Measurements from ENCODE around the gene ITIH3.

GRCh38 chr3:52847726-52848125 lies 53.1 kb downstream of the ITIH3 start:
- TF ChIP-seq, protein P1, sequence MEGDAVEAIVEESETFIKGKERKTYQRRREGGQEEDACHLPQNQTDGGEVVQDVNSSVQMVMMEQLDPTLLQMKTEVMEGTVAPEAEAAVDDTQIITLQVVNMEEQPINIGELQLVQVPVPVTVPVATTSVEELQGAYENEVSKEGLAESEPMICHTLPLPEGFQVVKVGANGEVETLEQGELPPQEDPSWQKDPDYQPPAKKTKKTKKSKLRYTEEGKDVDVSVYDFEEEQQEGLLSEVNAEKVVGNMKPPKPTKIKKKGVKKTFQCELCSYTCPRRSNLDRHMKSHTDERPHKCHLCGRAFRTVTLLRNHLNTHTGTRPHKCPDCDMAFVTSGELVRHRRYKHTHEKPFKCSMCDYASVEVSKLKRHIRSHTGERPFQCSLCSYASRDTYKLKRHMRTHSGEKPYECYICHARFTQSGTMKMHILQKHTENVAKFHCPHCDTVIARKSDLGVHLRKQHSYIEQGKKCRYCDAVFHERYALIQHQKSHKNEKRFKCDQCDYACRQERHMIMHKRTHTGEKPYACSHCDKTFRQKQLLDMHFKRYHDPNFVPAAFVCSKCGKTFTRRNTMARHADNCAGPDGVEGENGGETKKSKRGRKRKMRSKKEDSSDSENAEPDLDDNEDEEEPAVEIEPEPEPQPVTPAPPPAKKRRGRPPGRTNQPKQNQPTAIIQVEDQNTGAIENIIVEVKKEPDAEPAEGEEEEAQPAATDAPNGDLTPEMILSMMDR (IDR thresholded peaks at IDR 0.05), result no peak
- no peak for TF ChIP-seq POLR2A (IDR thresholded peaks at IDR 0.05)
